IMR-90 (cell line): ENCODE data around the gene ATP5ME. TPM values are rescaled to one million over a fixed set of nuclear protein-coding genes. Genes with fewer than 3 reads are reported as not detected.

Experiments
- ATAC-seq: fragments of 200-7000 bp; cut with Tn5 transposase; 2 replicates; pipeline ENCODE4 v1.9.1; 2020; ENCODE audit warnings: low read depth, mild to moderate bottlenecking, moderate library complexity
- BruUV-seq: library from RNA; stranded (reverse); fragments of 400-500 nt; replicated peaks from 2 replicates; lab custom pipeline; 2021; lab: Mats Ljungman, UMichigan
- CTCF ChIA-PET: fragments of 300-600 bp; formaldehyde crosslinking; extraction: SDS; loops from one replicate; lab custom pipeline; 2021; ENCODE audit warnings: antibody characterized with exemption; lab: Yijun Ruan, JAX
- POLR2A ChIA-PET: fragments of 300-600 bp; sonication (Branson Sonifier 250); formaldehyde crosslinking; loops from one replicate; lab custom pipeline; 2022; ENCODE audit warnings: antibody characterized with exemption; ENCODE audit not compliant: unreplicated experiment; lab: Charles Lee
- DNase-seq: peaks from one replicate; pipeline ENCODE4 v3.0.0; 2013
- H2AFZ ChIP-seq: replicated peaks from 2 replicates; pipeline ENCODE3; 2013; ENCODE audit warnings: low read length, mild to moderate bottlenecking; ENCODE audit not compliant: poor library complexity
- H2AK5ac ChIP-seq: 2 replicates; pipeline ENCODE4 v1.6.1; 2013; ENCODE audit warnings: low read depth, low read length, inconsistent platforms
- H2AK9ac ChIP-seq: replicated peaks from 2 replicates; pipeline ENCODE3; 2013; ENCODE audit warnings: mild to moderate bottlenecking, low read depth, low read length, moderate library complexity; ENCODE audit not compliant: poor library complexity
- H2BK120ac ChIP-seq: 2 replicates; pipeline ENCODE4 v1.6.1; 2013; ENCODE audit warnings: low read depth, low read length, inconsistent platforms
- H2BK15ac ChIP-seq: 3 replicates; pipeline ENCODE4 v1.6.1; 2013; ENCODE audit warnings: low read depth, low read length, inconsistent platforms
- H2BK20ac ChIP-seq: 2 replicates; pipeline ENCODE4 v1.6.1; 2013; ENCODE audit warnings: low read depth, mild to moderate bottlenecking, inconsistent platforms, low read length, moderate library complexity
- H2BK5ac ChIP-seq: 2 replicates; pipeline ENCODE4 v1.6.1; 2013; ENCODE audit warnings: mild to moderate bottlenecking, low read depth, low read length, inconsistent platforms; ENCODE audit not compliant: poor library complexity, severe bottlenecking
- H3K14ac ChIP-seq: replicated peaks from 2 replicates; pipeline ENCODE4 v1.6.1; 2013; ENCODE audit warnings: low read depth, low read length, inconsistent platforms
- H3K18ac ChIP-seq: 2 replicates; pipeline ENCODE4 v1.6.1; 2013; ENCODE audit warnings: low read depth, low read length, control low read depth
- H3K23ac ChIP-seq: 2 replicates; pipeline ENCODE4 v1.6.1; 2013; ENCODE audit warnings: low read depth, low read length, inconsistent platforms
- H3K27ac ChIP-seq: 2 replicates; pipeline ENCODE4 v1.5.1; 2013; ENCODE audit warnings: mild to moderate bottlenecking, control low read depth, low read length; ENCODE audit not compliant: insufficient read depth
- H3K27me3 ChIP-seq: 2 replicates; pipeline ENCODE4 v1.6.1; 2013; ENCODE audit warnings: low read length; ENCODE audit not compliant: control insufficient read depth, insufficient read depth
- H3K36me3 ChIP-seq: 2 replicates; pipeline ENCODE4 v1.6.1; 2013; ENCODE audit warnings: low read length, mixed read lengths; ENCODE audit not compliant: control insufficient read depth, insufficient read depth
- H3K4ac ChIP-seq: 2 replicates; pipeline ENCODE4 v1.6.1; 2013; ENCODE audit warnings: low read depth, low read length, inconsistent platforms
- H3K4me1 ChIP-seq: 2 replicates; pipeline ENCODE4 v1.6.1; 2013; ENCODE audit warnings: low read length, mixed read lengths; ENCODE audit not compliant: control insufficient read depth, insufficient read depth
- H3K4me2 ChIP-seq: 2 replicates; pipeline ENCODE4 v1.6.1; 2013; ENCODE audit warnings: low read depth, mild to moderate bottlenecking, control low read depth, low read length, moderate library complexity
- H3K4me3 ChIP-seq: 2 replicates; pipeline ENCODE4 v1.5.1; 2013; ENCODE audit warnings: low read depth, mild to moderate bottlenecking, control low read depth, low read length, moderate library complexity; ENCODE audit not compliant: insufficient read depth
- H3K56ac ChIP-seq: 2 replicates; pipeline ENCODE4 v1.6.1; 2013; ENCODE audit warnings: low read length, inconsistent platforms; ENCODE audit not compliant: insufficient read depth; ENCODE audit errors: extremely low read depth
- H3K79me1 ChIP-seq, 2 experiments: 2 replicates each; pipeline ENCODE4 v1.6.1; 2013; ENCODE audit warnings: low read length in 2 of 2, inconsistent platforms in 1 of 2, low read depth in 1 of 2
- H3K9ac ChIP-seq: 2 replicates; pipeline ENCODE4 v1.6.1; 2013; ENCODE audit warnings: low read depth, low read length, control low read depth
- H3K9me1 ChIP-seq: 2 replicates; pipeline ENCODE4 v1.6.1; 2013; ENCODE audit warnings: low read length, inconsistent platforms; ENCODE audit not compliant: insufficient read depth
- H3K9me3 ChIP-seq: 2 replicates; pipeline ENCODE4 v1.6.1; 2013; ENCODE audit warnings: low read length; ENCODE audit not compliant: control insufficient read depth, insufficient read depth
- H4K20me1 ChIP-seq: 2 replicates; pipeline ENCODE4 v1.6.1; 2013; ENCODE audit warnings: low read length, inconsistent platforms; ENCODE audit not compliant: insufficient read depth
- H4K5ac ChIP-seq: 2 replicates; pipeline ENCODE4 v1.6.1; 2013; ENCODE audit warnings: mild to moderate bottlenecking, low read depth, low read length, control low read depth
- H4K8ac ChIP-seq, 2 experiments: 2 replicates each; pipeline ENCODE4 v1.6.1; 2013; ENCODE audit warnings: low read depth in 2 of 2, low read length in 2 of 2, control low read depth in 1 of 2, inconsistent platforms in 1 of 2
- H4K91ac ChIP-seq: 2 replicates; pipeline ENCODE4 v1.6.1; 2013; ENCODE audit warnings: low read depth, low read length, inconsistent platforms; ENCODE audit not compliant: insufficient read depth
- BHLHE40 ChIP-seq: fragments of 150-350 bp; IDR thresholded peaks from 2 replicates; pipeline ENCODE4 v1.6.1; 2016; ENCODE audit warnings: mild to moderate bottlenecking, low read depth, low read length
- CEBPB ChIP-seq: IDR thresholded peaks from 2 replicates; pipeline ENCODE4 v1.6.1; 2012; ENCODE audit warnings: low read depth, low read length, improper control_type of control experiment
- CHD1 ChIP-seq: IDR thresholded peaks from 2 replicates; pipeline ENCODE4 v1.6.1; 2012; ENCODE audit warnings: low read depth, low read length, improper control_type of control experiment
- ELK1 ChIP-seq: fragments of 150-350 bp; IDR thresholded peaks from 2 replicates; pipeline ENCODE4 v1.6.1; 2016; ENCODE audit warnings: low read depth, mild to moderate bottlenecking, low read length, moderate library complexity, borderline replicate concordance
- FOS ChIP-seq: fragments of 150-350 bp; IDR thresholded peaks from 2 replicates; pipeline ENCODE4 v1.6.1; 2016; ENCODE audit warnings: low read depth, low read length
- POLR2A ChIP-seq: IDR thresholded peaks from 2 replicates; pipeline ENCODE4 v1.6.1; 2012; ENCODE audit warnings: mild to moderate bottlenecking, low read depth, low read length
- SMC3 ChIP-seq: fragments of 150-350 bp; IDR thresholded peaks from 2 replicates; pipeline ENCODE4 v1.6.1; 2016; ENCODE audit warnings: low read depth, mild to moderate bottlenecking, antibody characterized with exemption, low read length, moderate library complexity
- WGBS, 2 experiments: methylation state at CpG; one replicate each; pipeline versions ENCODE4 v1.1.5 to v1.1.7; 2013; ENCODE audit warnings: missing lambda C conversion rate in 2 of 2; ENCODE audit not compliant: insufficient read length in 1 of 2; ENCODE audit errors: extremely low coverage in 2 of 2; 5-methylcytosine and 5-hydroxymethylcytosine counted together
- dilution Hi-C: fragments of 300-500 bp; cut with HindIII; formaldehyde crosslinking; loops from one replicate; pipeline ENCODE4 v1.14.3; 2018; ENCODE audit warnings: low sequenced_read_pairs; ENCODE audit not compliant: unreplicated experiment
- in situ Hi-C: fragments of 300-500 bp; cut with MboI; formaldehyde crosslinking; loops from 3 replicates; pipeline ENCODE4 v1.14.3; 2019; ENCODE audit warnings: low sequenced_read_pairs, inconsistent platforms, mixed read lengths
- intact Hi-C: fragments of 100-400 bp; cut with micrococcal nuclease; formaldehyde crosslinking; loops from 2 replicates; pipeline ENCODE4 v1.10.0; 2022
- polyA plus RNA-seq, 3 experiments: library from polyadenylated mRNA; depleted of rRNA; stranded (reverse); fragments of >200 nt; gene quantifications; 2 replicates each; pipeline ENCODE4 v1.2.3, GENCODE V29; 2012; ENCODE audit warnings: low replicate concordance in 1 of 3
- total RNA-seq: library from RNA; depleted of rRNA; stranded (reverse); fragments of >200 nt; gene quantifications from 2 replicates; pipeline ENCODE4 v1.2.3, GENCODE V29; 2012
- TF ChIP-seq, protein P1 (sequence below): conservative IDR thresholded peaks from 2 replicates; pipeline ENCODE4 v1.5.1; 2012; ENCODE audit warnings: mild to moderate bottlenecking, low read depth, low read length, improper control_type of control experiment
- TF ChIP-seq, protein P2 (sequence below): fragments of 150-350 bp; IDR thresholded peaks from 2 replicates; pipeline ENCODE4 v1.6.1; 2017; ENCODE audit warnings: mild to moderate bottlenecking, antibody characterized with exemption, low read length, low read depth

Gene ATP5ME
- total and polyA plus RNA-seq, 2 of the 4 experiments (the other 2 are of a cell fraction): 39.3 to 603 TPM

GRCh38 chr4:712093-712492 lies 38.0 kb upstream of the ATP5ME start:
- no peak overlapping the region for H4K91ac ChIP-seq
- H3K9me1 ChIP-seq: peaks cover 12% of the 10 kb centered on the region; the same call in 1 of the 2 replicates
- no peak overlapping the region for H2AK5ac ChIP-seq
- in situ Hi-C loops (no loop called here), dilution Hi-C loops (no loop called here), intact Hi-C loops (no loop called here)
- H3K23ac ChIP-seq: no peak overlapping the region
- no TSS peak for BruUV-seq
- H3K4ac ChIP-seq: no peak overlapping the region
- H4K20me1 ChIP-seq: peaks cover 66% of the 10 kb centered on the region
- no peaks in the 10 kb centered on the region for H3K27me3 ChIP-seq
- no peak overlapping the region for H3K14ac ChIP-seq
- no peak overlapping the region for H2AK9ac ChIP-seq
- H2BK120ac ChIP-seq: no peak overlapping the region
- H3K36me3 ChIP-seq: peaks cover 15% of the 10 kb centered on the region
- no peak overlapping the region for H2BK15ac ChIP-seq
- H2BK5ac ChIP-seq: no peak overlapping the region
- H2BK20ac ChIP-seq: no peak overlapping the region
- DNase-seq: no peak
- no peak overlapping the region for H3K27ac ChIP-seq
- H3K9ac ChIP-seq: no peak overlapping the region
- H3K4me3 ChIP-seq: no peak overlapping the region
- no peaks in the 10 kb centered on the region for H3K9me3 ChIP-seq
- H4K8ac ChIP-seq: no peak overlapping the region
- H3K4me2 ChIP-seq: no peak overlapping the region
- H4K5ac ChIP-seq: no peak overlapping the region
- POLR2A ChIA-PET: no interaction called here
- H3K4me1 ChIP-seq: peaks cover 8% of the 10 kb centered on the region; the same call in 1 of the 2 replicates
- TF ChIP-seq CEBPB (no peak), SMC3 (no peak), ELK1 (no peak), FOS (no peak), BHLHE40 (no peak), POLR2A (no peak), CHD1 (no peak)
- TF ChIP-seq, protein P1, sequence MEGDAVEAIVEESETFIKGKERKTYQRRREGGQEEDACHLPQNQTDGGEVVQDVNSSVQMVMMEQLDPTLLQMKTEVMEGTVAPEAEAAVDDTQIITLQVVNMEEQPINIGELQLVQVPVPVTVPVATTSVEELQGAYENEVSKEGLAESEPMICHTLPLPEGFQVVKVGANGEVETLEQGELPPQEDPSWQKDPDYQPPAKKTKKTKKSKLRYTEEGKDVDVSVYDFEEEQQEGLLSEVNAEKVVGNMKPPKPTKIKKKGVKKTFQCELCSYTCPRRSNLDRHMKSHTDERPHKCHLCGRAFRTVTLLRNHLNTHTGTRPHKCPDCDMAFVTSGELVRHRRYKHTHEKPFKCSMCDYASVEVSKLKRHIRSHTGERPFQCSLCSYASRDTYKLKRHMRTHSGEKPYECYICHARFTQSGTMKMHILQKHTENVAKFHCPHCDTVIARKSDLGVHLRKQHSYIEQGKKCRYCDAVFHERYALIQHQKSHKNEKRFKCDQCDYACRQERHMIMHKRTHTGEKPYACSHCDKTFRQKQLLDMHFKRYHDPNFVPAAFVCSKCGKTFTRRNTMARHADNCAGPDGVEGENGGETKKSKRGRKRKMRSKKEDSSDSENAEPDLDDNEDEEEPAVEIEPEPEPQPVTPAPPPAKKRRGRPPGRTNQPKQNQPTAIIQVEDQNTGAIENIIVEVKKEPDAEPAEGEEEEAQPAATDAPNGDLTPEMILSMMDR: no peak
- TF ChIP-seq, protein P2, sequence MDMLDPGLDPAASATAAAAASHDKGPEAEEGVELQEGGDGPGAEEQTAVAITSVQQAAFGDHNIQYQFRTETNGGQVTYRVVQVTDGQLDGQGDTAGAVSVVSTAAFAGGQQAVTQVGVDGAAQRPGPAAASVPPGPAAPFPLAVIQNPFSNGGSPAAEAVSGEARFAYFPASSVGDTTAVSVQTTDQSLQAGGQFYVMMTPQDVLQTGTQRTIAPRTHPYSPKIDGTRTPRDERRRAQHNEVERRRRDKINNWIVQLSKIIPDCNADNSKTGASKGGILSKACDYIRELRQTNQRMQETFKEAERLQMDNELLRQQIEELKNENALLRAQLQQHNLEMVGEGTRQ: no peak
- CTCF ChIA-PET: no interaction called here
- H3K56ac ChIP-seq: no peak overlapping the region
- H3K79me1 ChIP-seq: peaks cover 9 to 43% of the 10 kb centered on the region in 2 experiments; a peak in 2 of 4 replicates
- WGBS, 2 experiments: no CpG with 5 or more reads among the region's 3 CpGs
- no peak for ATAC-seq
- H3K18ac ChIP-seq: no peak overlapping the region
- H2AFZ ChIP-seq: no peak overlapping the region
